Nephron (organoid): ENCODE results near the gene DYNLRB2.

ENCODE experiments used
- H3K27ac Mint-ChIP-seq, 3 experiments: 2 replicates each; pipeline ENCODE4 v1.8.0; 2020; ENCODE audit warnings: mixed read lengths in 3 of 3, mild to moderate bottlenecking in 2 of 3, moderate library complexity in 1 of 3
- H3K27me3 Mint-ChIP-seq: 2 replicates; pipeline ENCODE4 v1.8.0; 2021; ENCODE audit warnings: low read depth, mild to moderate bottlenecking, moderate library complexity, mixed read lengths
- H3K36me3 Mint-ChIP-seq: 2 replicates; pipeline ENCODE4 v1.8.0; 2020; ENCODE audit warnings: low read depth, mixed read lengths
- H3K4me1 Mint-ChIP-seq: 2 replicates; pipeline ENCODE4 v1.8.0; 2020; ENCODE audit warnings: mixed read lengths
- H3K4me3 Mint-ChIP-seq, 3 experiments: 2 replicates each; pipeline ENCODE4 v1.8.0; 2020; ENCODE audit warnings: mild to moderate bottlenecking in 3 of 3, mixed read lengths in 3 of 3, moderate library complexity in 2 of 3
- H3K9me3 Mint-ChIP-seq: 2 replicates; pipeline ENCODE4 v1.8.0; 2020; ENCODE audit warnings: mixed read lengths
- CTCF ChIP-seq, 3 experiments: fragments of 200-600 bp; sonication (generic); IDR thresholded peaks; one replicate each; pipeline ENCODE4 v1.5.0; 2021; ENCODE audit warnings: antibody characterized with exemption in 3 of 3; ENCODE audit not compliant: unreplicated experiment in 3 of 3

Gene DYNLRB2

GRCh38 chr16:80509872-80510271 lies 30.9 kb upstream of the DYNLRB2 start:
- no peak overlapping the region for H3K4me3 Mint-ChIP-seq
- H3K4me1 Mint-ChIP-seq, result peaks cover 18% of the 10 kb centered on the region
- no peak overlapping the region for H3K27ac Mint-ChIP-seq
- TF ChIP-seq CTCF (IDR thresholded peaks at IDR 0.05; ENCODE audit: unreplicated experiment in 3 of 3), result no peak
- H3K27me3 Mint-ChIP-seq, result peaks cover 6% of the 10 kb centered on the region
- no peaks in the 10 kb centered on the region for H3K9me3 Mint-ChIP-seq
- no peaks in the 10 kb centered on the region for H3K36me3 Mint-ChIP-seq

- no peak overlapping the region for H3K4me3 Mint-ChIP-seq
- H3K27me3 Mint-ChIP-seq, result peaks cover 6% of the 10 kb centered on the region
- H3K36me3 Mint-ChIP-seq, result no peaks in the 10 kb centered on the region
- H3K4me1 Mint-ChIP-seq, result peaks cover 18% of the 10 kb centered on the region
- no peak for TF ChIP-seq CTCF (IDR thresholded peaks at IDR 0.05; ENCODE audit: unreplicated experiment in 3 of 3)
- no peak overlapping the region for H3K27ac Mint-ChIP-seq
- no peaks in the 10 kb centered on the region for H3K9me3 Mint-ChIP-seq
Measured at GRCh38 chr16:80511824-80512592, 28.8 kb upstream of the DYNLRB2 start.

GRCh38 chr16:80512593-80512853 lies 28.3 kb upstream of the DYNLRB2 start:
- Mint-ChIP-seq H3K9me3 (no peaks in the 10 kb centered on the region), H3K27me3 (peaks cover 6% of the 10 kb centered on the region)

GRCh38 chr16:80515374-80515773 lies 25.4 kb upstream of the DYNLRB2 start:
- Mint-ChIP-seq H3K4me3 (no peak overlapping the region), H3K27me3 (peaks cover 4% of the 10 kb centered on the region)

More at GRCh38 chr16:80512593-80512853, 28.3 kb upstream of the DYNLRB2 start:
- peaks cover 21% of the 10 kb centered on the region for H3K4me1 Mint-ChIP-seq
- no peak overlapping the region for H3K27ac Mint-ChIP-seq
- H3K4me3 Mint-ChIP-seq, result no peak overlapping the region
- no peaks in the 10 kb centered on the region for H3K36me3 Mint-ChIP-seq
- TF ChIP-seq CTCF (IDR thresholded peaks at IDR 0.05; ENCODE audit: unreplicated experiment in 3 of 3), result no peak

GRCh38 chr16:80517846-80518245 lies 22.9 kb upstream of the DYNLRB2 start:
- Mint-ChIP-seq H3K27me3 (peaks cover 4% of the 10 kb centered on the region), H3K27ac (peak overlapping the region in 1 of 3 experiments; percentile 85), H3K36me3 (no peaks in the 10 kb centered on the region), H3K9me3 (no peaks in the 10 kb centered on the region), H3K4me3 (no peak overlapping the region), H3K4me1 (peaks cover 22% of the 10 kb centered on the region)
- TF ChIP-seq CTCF (IDR thresholded peaks at IDR 0.05; ENCODE audit: unreplicated experiment in 3 of 3), result no peak

More at GRCh38 chr16:80515374-80515773, 25.4 kb upstream of the DYNLRB2 start:
- peaks cover 23% of the 10 kb centered on the region for H3K4me1 Mint-ChIP-seq
- no peak for TF ChIP-seq CTCF (IDR thresholded peaks at IDR 0.05; ENCODE audit: unreplicated experiment in 3 of 3)
- H3K9me3 Mint-ChIP-seq, result no peaks in the 10 kb centered on the region
- H3K27ac Mint-ChIP-seq, result no peak overlapping the region
- H3K36me3 Mint-ChIP-seq, result no peaks in the 10 kb centered on the region

GRCh38 chr16:80518436-80518835 lies 22.4 kb upstream of the DYNLRB2 start:
- Mint-ChIP-seq H3K27me3 (peaks cover 4% of the 10 kb centered on the region), H3K9me3 (no peaks in the 10 kb centered on the region), H3K4me3 (no peak overlapping the region), H3K36me3 (no peaks in the 10 kb centered on the region), H3K27ac (no peak overlapping the region), H3K4me1 (peaks cover 16% of the 10 kb centered on the region)
- TF ChIP-seq CTCF (IDR thresholded peaks at IDR 0.05; ENCODE audit: unreplicated experiment in 3 of 3), result no peak
